Calu3 (cell line): Measurements from ENCODE around the gene NEDD4L. TPM values are rescaled to one million over a fixed set of nuclear protein-coding genes. Genes with fewer than 3 reads are reported as not detected.

Source experiments
- BruUV-seq: library from RNA; stranded (reverse); fragments of 400-500 nt; replicated peaks from 2 replicates; lab custom pipeline; 2021; lab: Mats Ljungman, UMichigan
- CTCF ChIA-PET: fragments of 300-600 bp; sonication (Branson Sonifier 250); formaldehyde crosslinking; loops from one replicate; lab custom pipeline; 2022; ENCODE audit warnings: antibody characterized with exemption; lab: Charles Lee
- DNase-seq: peaks from one replicate; pipeline ENCODE4 v3.0.0; 2022
- H3K27ac Mint-ChIP-seq: one replicate; pipeline ENCODE4 v1.8.0; 2022; ENCODE audit warnings: mixed read lengths; ENCODE audit not compliant: unreplicated experiment
- H3K27me3 Mint-ChIP-seq: one replicate; pipeline ENCODE4 v1.8.0; 2022; ENCODE audit warnings: mixed read lengths; ENCODE audit not compliant: unreplicated experiment
- H3K36me3 Mint-ChIP-seq: one replicate; pipeline ENCODE4 v1.8.0; 2022; ENCODE audit warnings: mild to moderate bottlenecking, moderate library complexity, mixed read lengths; ENCODE audit not compliant: insufficient read depth, unreplicated experiment
- H3K4me1 Mint-ChIP-seq: one replicate; pipeline ENCODE4 v1.8.0; 2022; ENCODE audit warnings: mild to moderate bottlenecking, low read depth, mixed read lengths; ENCODE audit not compliant: unreplicated experiment
- H3K4me3 Mint-ChIP-seq: one replicate; pipeline ENCODE4 v1.8.0; 2022; ENCODE audit warnings: mild to moderate bottlenecking, low read depth, moderate library complexity, mixed read lengths; ENCODE audit not compliant: unreplicated experiment
- H3K9me3 Mint-ChIP-seq: one replicate; pipeline ENCODE4 v1.8.0; 2022; ENCODE audit warnings: low read depth, mixed read lengths; ENCODE audit not compliant: unreplicated experiment
- intact Hi-C: fragments of 100-400 bp; cut with micrococcal nuclease; formaldehyde crosslinking; loops from one replicate; pipeline ENCODE4 v1.10.0; 2022; ENCODE audit not compliant: unreplicated experiment
- total RNA-seq: library from RNA; stranded (reverse); gene quantifications from 2 replicates; pipeline ENCODE4 v1.2.3, GENCODE V29; 2022
- TF ChIP-seq, protein P1 (sequence below): fragments of 200-600 bp; IDR thresholded peaks from one replicate; pipeline ENCODE4 v1.8.0; 2022; ENCODE audit warnings: antibody characterized with exemption; ENCODE audit not compliant: unreplicated experiment

Gene NEDD4L
- total RNA-seq, 1 experiment from 2014 or later: 213 TPM

DNA sequence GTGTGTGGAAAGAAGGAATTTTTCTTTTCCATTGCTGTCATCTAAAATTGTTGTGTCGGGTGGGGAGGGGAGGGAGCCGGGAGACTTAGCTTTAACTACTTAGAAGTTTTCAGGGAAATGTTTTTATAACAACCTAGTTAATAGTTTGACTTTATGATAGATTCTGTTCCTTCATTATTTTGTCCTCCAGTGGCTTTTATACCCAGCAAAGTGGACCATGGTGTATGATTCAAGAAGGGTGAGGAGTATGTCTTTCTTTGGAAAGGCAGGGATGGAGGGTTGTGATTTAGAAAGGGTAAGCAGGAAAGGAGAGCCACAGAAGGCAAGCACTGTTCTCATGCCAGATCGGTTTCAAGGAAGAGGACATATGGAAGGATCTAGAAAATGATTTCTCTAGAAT is 261.8 kb downstream of the NEDD4L start:
- Mint-ChIP-seq H3K27me3 (no peaks in the 10 kb centered on the region), H3K4me3 (no peak overlapping the region), H3K36me3 (peaks cover 24% of the 10 kb centered on the region), H3K27ac (no peak overlapping the region), H3K4me1 (peaks cover 54% of the 10 kb centered on the region), H3K9me3 (peaks cover 2% of the 10 kb centered on the region)
- TF ChIP-seq, protein P1, sequence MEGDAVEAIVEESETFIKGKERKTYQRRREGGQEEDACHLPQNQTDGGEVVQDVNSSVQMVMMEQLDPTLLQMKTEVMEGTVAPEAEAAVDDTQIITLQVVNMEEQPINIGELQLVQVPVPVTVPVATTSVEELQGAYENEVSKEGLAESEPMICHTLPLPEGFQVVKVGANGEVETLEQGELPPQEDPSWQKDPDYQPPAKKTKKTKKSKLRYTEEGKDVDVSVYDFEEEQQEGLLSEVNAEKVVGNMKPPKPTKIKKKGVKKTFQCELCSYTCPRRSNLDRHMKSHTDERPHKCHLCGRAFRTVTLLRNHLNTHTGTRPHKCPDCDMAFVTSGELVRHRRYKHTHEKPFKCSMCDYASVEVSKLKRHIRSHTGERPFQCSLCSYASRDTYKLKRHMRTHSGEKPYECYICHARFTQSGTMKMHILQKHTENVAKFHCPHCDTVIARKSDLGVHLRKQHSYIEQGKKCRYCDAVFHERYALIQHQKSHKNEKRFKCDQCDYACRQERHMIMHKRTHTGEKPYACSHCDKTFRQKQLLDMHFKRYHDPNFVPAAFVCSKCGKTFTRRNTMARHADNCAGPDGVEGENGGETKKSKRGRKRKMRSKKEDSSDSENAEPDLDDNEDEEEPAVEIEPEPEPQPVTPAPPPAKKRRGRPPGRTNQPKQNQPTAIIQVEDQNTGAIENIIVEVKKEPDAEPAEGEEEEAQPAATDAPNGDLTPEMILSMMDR: no peak
- no peak for DNase-seq
- no TSS peak for BruUV-seq
- intact Hi-C loops: no loop called here
- CTCF ChIA-PET: no interaction called here

DNA sequence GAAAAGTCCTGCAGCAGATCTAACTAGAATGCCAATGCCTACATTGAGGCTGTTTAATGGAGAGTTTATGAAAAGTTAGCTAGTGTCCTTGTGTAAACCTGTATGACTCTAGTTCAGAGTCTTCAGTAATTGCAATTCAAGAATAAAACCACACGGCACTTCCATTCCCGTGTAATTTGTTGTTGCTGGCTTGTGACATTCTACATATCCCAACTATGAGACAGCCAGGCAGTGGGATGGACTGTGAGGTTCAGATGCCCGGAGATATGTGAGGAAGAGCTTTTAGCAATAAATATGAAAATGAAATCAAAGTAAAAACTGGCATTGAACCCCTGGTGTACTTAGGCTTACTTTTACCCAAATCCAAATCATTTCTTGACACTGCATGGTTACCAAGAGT is 263.4 kb downstream of the NEDD4L start:
- no peak for DNase-seq
- no TSS peak for BruUV-seq
- TF ChIP-seq, protein P1: no peak
- Mint-ChIP-seq H3K36me3 (peaks cover 24% of the 10 kb centered on the region), H3K4me3 (no peak overlapping the region), H3K9me3 (peaks cover 2% of the 10 kb centered on the region), H3K4me1 (peaks cover 55% of the 10 kb centered on the region), H3K27me3 (no peaks in the 10 kb centered on the region), H3K27ac (peak overlapping the region; percentile 30)
- intact Hi-C loops: no loop called here
- CTCF ChIA-PET: no interaction called here

DNA sequence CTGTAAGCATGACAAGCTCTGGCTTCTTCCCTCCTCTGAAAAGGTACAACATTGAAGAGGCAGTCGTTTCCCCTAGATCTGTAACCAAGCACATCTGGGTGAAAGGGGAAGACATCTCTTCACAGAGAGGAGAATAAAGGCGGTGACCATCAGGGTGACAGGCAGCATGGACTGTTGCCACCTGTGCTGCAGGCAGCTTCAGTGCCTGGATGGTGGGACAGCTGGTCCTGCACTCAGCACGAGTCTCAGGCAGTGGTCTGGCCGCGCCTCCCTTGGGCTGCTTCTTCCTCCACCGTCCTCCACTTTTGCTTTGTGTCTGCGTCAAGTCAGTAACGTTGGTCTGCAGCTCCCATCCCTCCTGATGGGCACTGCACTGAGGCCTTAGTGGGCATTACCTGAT is 264.4 kb downstream of the NEDD4L start:
- intact Hi-C loops: no loop called here
- DNase-seq: no peak
- no peak overlapping the region for H3K27ac Mint-ChIP-seq
- TF ChIP-seq, protein P1: no peak
- H3K4me3 Mint-ChIP-seq: no peak overlapping the region
- CTCF ChIA-PET: no interaction called here
- H3K36me3 Mint-ChIP-seq: peaks cover 32% of the 10 kb centered on the region
- BruUV-seq: no TSS peak
- H3K4me1 Mint-ChIP-seq: peaks cover 55% of the 10 kb centered on the region
- H3K27me3 Mint-ChIP-seq: no peaks in the 10 kb centered on the region
- H3K9me3 Mint-ChIP-seq: peaks cover 2% of the 10 kb centered on the region

DNA sequence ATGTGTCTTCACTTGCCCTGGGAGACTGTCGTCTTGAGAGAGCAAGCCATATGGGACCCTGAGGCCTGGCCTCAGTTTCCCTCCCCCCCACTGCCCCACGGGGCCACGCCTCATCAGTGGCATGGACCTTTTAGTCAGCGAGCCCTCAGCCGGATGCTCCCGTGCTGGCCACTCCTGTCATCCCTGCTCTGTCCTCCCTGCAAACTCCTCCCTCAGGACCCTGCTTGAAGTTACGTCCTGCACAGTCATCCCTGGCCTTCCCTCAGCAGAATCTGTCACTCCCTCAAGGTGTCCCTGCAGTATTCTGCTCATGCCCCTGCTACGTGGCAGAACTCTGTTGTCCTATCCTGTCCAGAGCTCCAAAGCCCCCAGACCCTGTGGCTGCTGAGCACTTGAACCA is 265.1 kb downstream of the NEDD4L start:
- Mint-ChIP-seq H3K4me3 (no peak overlapping the region), H3K36me3 (peaks cover 33% of the 10 kb centered on the region), H3K4me1 (peaks cover 52% of the 10 kb centered on the region), H3K27me3 (no peaks in the 10 kb centered on the region), H3K9me3 (peaks cover 2% of the 10 kb centered on the region), H3K27ac (peak overlapping the region; percentile 56)
- no TSS peak for BruUV-seq
- intact Hi-C loops: no loop called here
- CTCF ChIA-PET: no interaction called here
- TF ChIP-seq, protein P1: no peak
- DNase-seq: no peak
